Measurements from ENCODE around the gene TCF7L2. TPM values are rescaled to one million over a fixed set of nuclear protein-coding genes. Genes with fewer than 3 reads are reported as not detected.
"Not testable (repeated sequence)": the region's sequence is repeated elsewhere in the genome, so short reads cannot be mapped to it uniquely, and the experiment has no call there.

TCF7L2 gene
- total RNA-seq, 2 donors from 2014 or later: 3.1 to 3.9 TPM

- H3K36me3 Mint-ChIP-seq (ENCODE audit: low read depth): peaks cover 2% of the 10 kb centered on the region
- no peak for ATAC-seq
- H3K4me1 Mint-ChIP-seq: no peaks in the 10 kb centered on the region
- no peaks in the 10 kb centered on the region for H3K9me3 ChIP-seq (ENCODE audit: control insufficient read depth, low read length, poor library complexity, severe bottlenecking)
- H3K27me3 Mint-ChIP-seq: peaks cover 10% of the 10 kb centered on the region
- no peak overlapping the region for H3K4me3 Mint-ChIP-seq
- H3K27ac Mint-ChIP-seq: no peak overlapping the region
- DNase-seq: no peak
These were observed 108.0 kb downstream of the TCF7L2 start for GRCh38 chr10:113057948-113058522.

- ATAC-seq: no peak
- H3K9me3 ChIP-seq (ENCODE audit: control insufficient read depth, low read length, poor library complexity, severe bottlenecking): no peaks in the 10 kb centered on the region
- no peak for DNase-seq
- Mint-ChIP-seq H3K4me1 (no peaks in the 10 kb centered on the region), H3K4me3 (no peak overlapping the region), H3K36me3 (ENCODE audit: low read depth) (peaks cover 2% of the 10 kb centered on the region), H3K27ac (no peak overlapping the region), H3K27me3 (peaks cover 3% of the 10 kb centered on the region)
These were observed 108.7 kb downstream of the TCF7L2 start for GRCh38 chr10:113058523-113059370.

GRCh38 chr10:113059371-113059780, 109.3 kb downstream of the TCF7L2 start:
- no peaks in the 10 kb centered on the region for H3K36me3 Mint-ChIP-seq (ENCODE audit: low read depth)
- no peak overlapping the region for H3K4me3 Mint-ChIP-seq
- H3K4me1 Mint-ChIP-seq: no peaks in the 10 kb centered on the region
- ATAC-seq (no peak), DNase-seq (no peak)
- no peak overlapping the region for H3K27ac Mint-ChIP-seq
- no peaks in the 10 kb centered on the region for H3K27me3 Mint-ChIP-seq
- no peaks in the 10 kb centered on the region for H3K9me3 ChIP-seq (ENCODE audit: control insufficient read depth, low read length, poor library complexity, severe bottlenecking)

GRCh38 chr10:113060201-113061053, 110.4 kb downstream of the TCF7L2 start:
- ATAC-seq (no peak), DNase-seq (no peak)
- Mint-ChIP-seq H3K36me3 (ENCODE audit: low read depth) (no peaks in the 10 kb centered on the region), H3K27ac (no peak overlapping the region), H3K4me1 (no peaks in the 10 kb centered on the region), H3K27me3 (no peaks in the 10 kb centered on the region), H3K4me3 (no peak overlapping the region)
- H3K9me3 ChIP-seq (ENCODE audit: control insufficient read depth, low read length, poor library complexity, severe bottlenecking): no peaks in the 10 kb centered on the region

- Mint-ChIP-seq H3K27me3 (no peaks in the 10 kb centered on the region), H3K36me3 (ENCODE audit: low read depth) (no peaks in the 10 kb centered on the region), H3K27ac (no peak overlapping the region), H3K4me1 (no peaks in the 10 kb centered on the region), H3K4me3 (no peak overlapping the region)
- no peaks in the 10 kb centered on the region for H3K9me3 ChIP-seq (ENCODE audit: control insufficient read depth, low read length, poor library complexity, severe bottlenecking)
- DNase-seq (no peak), ATAC-seq (no peak)
These were observed 111.0 kb downstream of the TCF7L2 start for GRCh38 chr10:113061054-113061430.

GRCh38 chr10:113061557-113061956, 111.5 kb downstream of the TCF7L2 start:
- Mint-ChIP-seq H3K4me1 (no peaks in the 10 kb centered on the region), H3K27me3 (no peaks in the 10 kb centered on the region), H3K36me3 (ENCODE audit: low read depth) (no peaks in the 10 kb centered on the region), H3K27ac (no peak overlapping the region), H3K4me3 (no peak overlapping the region)
- H3K9me3 ChIP-seq (ENCODE audit: control insufficient read depth, low read length, poor library complexity, severe bottlenecking): no peaks in the 10 kb centered on the region
- DNase-seq (no peak), ATAC-seq (no peak)

GRCh38 chr10:113063043-113063967, 113.3 kb downstream of the TCF7L2 start:
- Mint-ChIP-seq H3K27me3 (no peaks in the 10 kb centered on the region), H3K4me1 (no peaks in the 10 kb centered on the region), H3K4me3 (no peak overlapping the region), H3K36me3 (ENCODE audit: low read depth) (no peaks in the 10 kb centered on the region), H3K27ac (no peak overlapping the region)
- ATAC-seq (no peak), DNase-seq (no peak)
- H3K9me3 ChIP-seq (ENCODE audit: control insufficient read depth, low read length, poor library complexity, severe bottlenecking): no peaks in the 10 kb centered on the region

GRCh38 chr10:113064039-113064438, 114.0 kb downstream of the TCF7L2 start:
- Mint-ChIP-seq H3K4me3 (no peak overlapping the region), H3K27me3 (no peaks in the 10 kb centered on the region), H3K4me1 (no peaks in the 10 kb centered on the region), H3K27ac (no peak overlapping the region), H3K36me3 (ENCODE audit: low read depth) (no peaks in the 10 kb centered on the region)
- ATAC-seq (no peak), DNase-seq (no peak)
- no peaks in the 10 kb centered on the region for H3K9me3 ChIP-seq (ENCODE audit: control insufficient read depth, low read length, poor library complexity, severe bottlenecking)

GRCh38 chr10:113066120-113066519, 116.1 kb downstream of the TCF7L2 start:
- not testable (repeated sequence) for DNase-seq; H3K4me3 Mint-ChIP-seq; H3K36me3 Mint-ChIP-seq (ENCODE audit: low read depth); H3K9me3 ChIP-seq (ENCODE audit: control insufficient read depth, low read length, poor library complexity, severe bottlenecking); H3K27me3 Mint-ChIP-seq; H3K27ac Mint-ChIP-seq; H3K4me1 Mint-ChIP-seq; ATAC-seq

- no peaks in the 10 kb centered on the region for H3K27me3 Mint-ChIP-seq
- ATAC-seq: no peak
- H3K27ac Mint-ChIP-seq: no peak overlapping the region
- no peak overlapping the region for H3K4me3 Mint-ChIP-seq
- no peak for DNase-seq
- H3K4me1 Mint-ChIP-seq: no peaks in the 10 kb centered on the region
- no peaks in the 10 kb centered on the region for H3K9me3 ChIP-seq (ENCODE audit: control insufficient read depth, low read length, poor library complexity, severe bottlenecking)
- H3K36me3 Mint-ChIP-seq (ENCODE audit: low read depth): no peaks in the 10 kb centered on the region
These were observed 116.7 kb downstream of the TCF7L2 start for GRCh38 chr10:113066561-113067312.

GRCh38 chr10:113067501-113067900, 117.5 kb downstream of the TCF7L2 start:
- no peak overlapping the region for H3K4me3 Mint-ChIP-seq
- H3K4me1 Mint-ChIP-seq: no peaks in the 10 kb centered on the region
- no peaks in the 10 kb centered on the region for H3K36me3 Mint-ChIP-seq (ENCODE audit: low read depth)
- H3K9me3 ChIP-seq (ENCODE audit: control insufficient read depth, low read length, poor library complexity, severe bottlenecking): no peaks in the 10 kb centered on the region
- DNase-seq: no peak
- no peak for ATAC-seq
- H3K27ac Mint-ChIP-seq: no peak overlapping the region
- H3K27me3 Mint-ChIP-seq: no peaks in the 10 kb centered on the region

GRCh38 chr10:113068178-113068890, 118.3 kb downstream of the TCF7L2 start:
- H3K27ac Mint-ChIP-seq: no peak overlapping the region
- ATAC-seq: no peak
- H3K27me3 Mint-ChIP-seq: no peaks in the 10 kb centered on the region

More at GRCh38 chr10:113068178-113068890, 118.3 kb downstream of the TCF7L2 start:
- H3K9me3 ChIP-seq (ENCODE audit: control insufficient read depth, low read length, poor library complexity, severe bottlenecking): no peaks in the 10 kb centered on the region
- H3K4me1 Mint-ChIP-seq: no peaks in the 10 kb centered on the region
- no peak for DNase-seq
- no peaks in the 10 kb centered on the region for H3K36me3 Mint-ChIP-seq (ENCODE audit: low read depth)
- H3K4me3 Mint-ChIP-seq: no peak overlapping the region
